HUES48 (cell line): Measurements from ENCODE around the gene ALKBH8.
A peak's percentile ranks its signal among the peaks of the same experiment; 100 is the strongest.
"Not testable (repeated sequence)": the region's sequence is repeated elsewhere in the genome, so short reads cannot be mapped to it uniquely, and the experiment has no call there.

Source experiments
- H3K27ac ChIP-seq: one replicate; pipeline ENCODE4 v1.7.0; 2013; ENCODE audit warnings: low read depth, low read length, inconsistent platforms
- H3K27me3 ChIP-seq: 2 replicates; pipeline ENCODE4 v1.6.1; 2013; ENCODE audit warnings: mild to moderate bottlenecking, low read length; ENCODE audit not compliant: control insufficient read depth, insufficient read depth
- H3K36me3 ChIP-seq: 2 replicates; pipeline ENCODE4 v1.6.1; 2013; ENCODE audit warnings: low read length; ENCODE audit not compliant: control insufficient read depth, insufficient read depth
- H3K4me1 ChIP-seq: 2 replicates; pipeline ENCODE4 v1.6.1; 2013; ENCODE audit warnings: mild to moderate bottlenecking, low read length; ENCODE audit not compliant: control insufficient read depth, insufficient read depth
- H3K4me3 ChIP-seq: 2 replicates; pipeline ENCODE4 v1.5.1; 2013; ENCODE audit warnings: mild to moderate bottlenecking, low read depth, low read length
- H3K9ac ChIP-seq: 2 replicates; pipeline ENCODE4 v1.6.1; 2013; ENCODE audit warnings: mild to moderate bottlenecking, low read depth, low read length, moderate library complexity
- H3K9me3 ChIP-seq: 2 replicates; pipeline ENCODE4 v1.6.1; 2013; ENCODE audit warnings: low read length; ENCODE audit not compliant: control insufficient read depth, insufficient read depth

ALKBH8 gene

DNA sequence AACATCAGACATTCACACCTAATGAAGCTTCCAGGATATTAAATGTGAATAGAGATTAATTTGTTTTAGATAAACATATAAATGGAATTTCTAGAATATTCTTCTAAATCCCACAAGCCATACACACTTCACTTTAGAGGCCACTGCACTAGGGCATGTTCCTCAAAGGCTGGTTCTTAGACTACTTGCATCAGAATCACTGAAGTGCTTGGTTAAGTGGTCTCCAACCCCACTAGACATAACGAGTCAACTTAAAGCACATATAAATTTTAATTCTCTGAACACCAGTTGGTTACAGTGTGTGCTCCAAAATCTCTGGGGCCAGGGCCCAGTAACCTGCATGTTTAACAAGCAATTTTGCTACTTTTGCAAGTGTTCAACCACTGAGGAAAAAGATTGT is 7.9 kb upstream of the ALKBH8 start:
- Histone ChIP-seq H3K9ac (no peak overlapping the region), H3K4me3 (no peak overlapping the region), H3K4me1 (0 out of 2 replicates have a peak, but pooled peaks cover 8% of the 10 kb centered on the region)

GRCh38 chr11:107570015-107570414 is 4.5 kb upstream of the ALKBH8 start:
- Histone ChIP-seq H3K9ac (no peak overlapping the region), H3K9me3 (no peaks in the 10 kb centered on the region), H3K36me3 (no peaks in the 10 kb centered on the region), H3K4me3 (no peak overlapping the region), H3K27me3 (no peaks in the 10 kb centered on the region), H3K4me1 (peaks cover 12% of the 10 kb centered on the region; the same call in 1 of the 2 replicates), H3K27ac (no peak overlapping the region)

More for the DNA sequence above, 7.9 kb upstream of the ALKBH8 start:
- no peaks in the 10 kb centered on the region for H3K9me3 ChIP-seq
- no peaks in the 10 kb centered on the region for H3K27me3 ChIP-seq
- no peak overlapping the region for H3K27ac ChIP-seq
- H3K36me3 ChIP-seq: no peaks in the 10 kb centered on the region

DNA sequence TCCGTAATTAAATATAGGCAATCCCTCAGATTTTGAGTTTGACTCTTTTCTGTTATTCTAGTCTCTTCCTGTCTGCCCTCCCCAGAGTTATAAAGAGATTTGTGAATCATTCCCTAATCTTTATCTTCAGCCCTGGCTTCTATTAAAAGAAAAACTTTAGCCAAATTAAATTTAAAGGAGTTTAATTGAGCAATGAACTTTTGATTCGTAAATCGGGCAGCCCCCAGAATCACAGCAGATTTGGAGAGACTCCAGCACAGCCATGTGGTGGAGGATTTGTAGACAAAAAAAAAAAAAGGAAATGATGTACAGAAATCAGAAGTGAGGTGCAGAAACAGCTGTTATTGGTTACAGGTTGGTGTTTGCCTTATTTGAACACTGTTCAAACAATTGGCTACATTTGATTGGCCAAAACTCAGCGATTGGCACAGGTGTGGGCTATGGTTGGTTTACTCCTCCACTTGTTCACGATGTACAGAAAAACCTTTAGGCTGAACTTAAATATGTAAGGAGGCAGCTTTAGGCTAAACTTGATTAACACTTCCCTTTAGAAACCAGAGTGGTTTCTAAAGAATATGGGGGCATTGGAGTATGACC is 2.3 kb upstream of the ALKBH8 start:
- Histone ChIP-seq H3K4me3 (no peak overlapping the region), H3K9me3 (no peaks in the 10 kb centered on the region), H3K4me1 (peaks cover 16% of the 10 kb centered on the region; the same call in 1 of the 2 replicates), H3K27me3 (no peaks in the 10 kb centered on the region), H3K27ac (no peak overlapping the region), H3K36me3 (no peaks in the 10 kb centered on the region), H3K9ac (no peak overlapping the region)

- H3K27ac ChIP-seq: no peak overlapping the region
- H3K27me3 ChIP-seq: no peaks in the 10 kb centered on the region
- H3K36me3 ChIP-seq: no peaks in the 10 kb centered on the region
- no peak overlapping the region for H3K9ac ChIP-seq
- no peaks in the 10 kb centered on the region for H3K9me3 ChIP-seq
- H3K4me3 ChIP-seq: peak overlapping the region; percentile 97; the same call in 1 of the 2 replicates
- H3K4me1 ChIP-seq: peaks cover 16% of the 10 kb centered on the region; the same call in 1 of the 2 replicates
These were observed 1.0 kb upstream of the ALKBH8 start for GRCh38 chr11:107566569-107566968.

DNA sequence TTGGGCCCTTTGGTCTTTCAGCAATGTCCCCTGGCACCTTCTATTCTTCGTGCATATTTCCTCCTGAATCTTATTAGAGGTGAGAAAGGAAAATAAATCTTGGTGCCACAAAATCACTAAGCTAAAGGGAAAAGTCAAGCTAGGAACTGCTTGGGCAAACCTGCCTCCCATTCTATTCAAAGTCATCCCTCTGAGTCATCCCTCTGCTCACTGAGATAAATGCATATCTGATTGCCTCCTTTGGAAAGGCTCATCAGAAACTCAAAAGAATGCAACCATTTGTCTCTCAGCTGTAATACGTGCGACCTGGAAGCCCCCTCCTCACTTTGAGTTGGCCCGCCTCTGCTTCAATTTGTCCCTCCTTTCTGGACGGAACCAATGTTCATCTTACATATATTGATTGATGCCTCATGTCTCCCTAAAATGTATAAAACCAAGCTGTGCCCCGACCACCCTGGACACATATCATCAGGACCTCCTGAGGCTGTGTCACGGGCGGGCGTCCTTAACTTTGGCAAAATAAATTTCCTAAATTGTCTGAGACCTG is 493 bp upstream of the ALKBH8 start:
- not testable (repeated sequence) for H3K9me3 ChIP-seq, H3K36me3 ChIP-seq, H3K27me3 ChIP-seq
- peak overlapping the region; percentile 87 for H3K9ac ChIP-seq
- H3K4me1 ChIP-seq: peaks cover 16% of the 10 kb centered on the region; the same call in 1 of the 2 replicates
- peak overlapping the region; percentile 97 for H3K4me3 ChIP-seq
- peak overlapping the region; percentile 87 for H3K27ac ChIP-seq

GRCh38 chr11:107564877-107565218 is 687 bp downstream of the ALKBH8 start:
- peak overlapping the region; percentile 97 for H3K4me3 ChIP-seq
- no peaks in the 10 kb centered on the region for H3K27me3 ChIP-seq
- no peaks in the 10 kb centered on the region for H3K9me3 ChIP-seq
- H3K9ac ChIP-seq: peak overlapping the region; percentile 87
- H3K36me3 ChIP-seq: peaks cover 8% of the 10 kb centered on the region
- H3K27ac ChIP-seq: no peak overlapping the region
- H3K4me1 ChIP-seq: peaks cover 11% of the 10 kb centered on the region; the same call in 1 of the 2 replicates

GRCh38 chr11:107563702-107564101 is 1.8 kb downstream of the ALKBH8 start:
- no peaks in the 10 kb centered on the region for H3K27me3 ChIP-seq
- H3K27ac ChIP-seq: no peak overlapping the region
- H3K9ac ChIP-seq: no peak overlapping the region
- H3K4me1 ChIP-seq: peaks cover 8% of the 10 kb centered on the region; the same call in 1 of the 2 replicates
- peaks cover 12% of the 10 kb centered on the region for H3K36me3 ChIP-seq
- no peaks in the 10 kb centered on the region for H3K9me3 ChIP-seq
- H3K4me3 ChIP-seq: peak overlapping the region; percentile 18; the same call in 1 of the 2 replicates

DNA sequence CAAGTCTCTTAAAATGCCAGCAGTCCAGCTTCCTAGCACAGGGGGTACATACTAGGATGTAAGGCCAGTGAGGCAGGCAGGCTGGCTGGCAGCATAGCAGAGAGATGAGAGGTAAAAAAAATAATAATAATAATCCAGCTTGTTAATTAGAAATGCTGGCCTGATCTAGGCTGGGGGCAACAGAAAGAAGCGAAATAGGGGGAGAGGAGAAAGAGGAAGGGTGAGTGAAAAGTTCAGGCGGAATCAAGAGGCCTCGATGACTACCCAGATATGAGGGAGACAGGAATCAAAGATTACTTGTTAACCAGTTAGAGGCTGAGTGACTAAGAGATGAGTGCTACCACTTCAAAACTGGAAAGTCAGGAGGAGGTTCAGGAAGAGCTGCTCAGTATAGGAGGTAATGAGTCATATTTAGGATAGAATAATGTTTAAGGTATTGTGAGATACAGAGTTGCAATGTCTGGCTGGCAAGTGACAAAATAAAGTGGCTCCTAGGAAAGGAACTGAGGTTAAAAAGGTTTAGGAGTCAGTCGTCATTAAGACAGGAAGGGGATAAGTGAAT is 2.8 kb downstream of the ALKBH8 start:
- no peaks in the 10 kb centered on the region for H3K9me3 ChIP-seq

GRCh38 chr11:107561688-107562087 is 3.8 kb downstream of the ALKBH8 start:
- no peaks in the 10 kb centered on the region for H3K9me3 ChIP-seq
- no peaks in the 10 kb centered on the region for H3K27me3 ChIP-seq
- peaks cover 8% of the 10 kb centered on the region; the same call in 1 of the 2 replicates for H3K4me1 ChIP-seq
- no peak overlapping the region for H3K4me3 ChIP-seq
- H3K9ac ChIP-seq: no peak overlapping the region
- no peak overlapping the region for H3K27ac ChIP-seq
- peaks cover 13% of the 10 kb centered on the region for H3K36me3 ChIP-seq

More for the DNA sequence above, 2.8 kb downstream of the ALKBH8 start:
- Histone ChIP-seq H3K27ac (no peak overlapping the region), H3K4me1 (peaks cover 8% of the 10 kb centered on the region; the same call in 1 of the 2 replicates), H3K4me3 (no peak overlapping the region), H3K36me3 (peaks cover 13% of the 10 kb centered on the region), H3K9ac (no peak overlapping the region), H3K27me3 (no peaks in the 10 kb centered on the region)

- H3K4me3 ChIP-seq: no peak overlapping the region
- no peak overlapping the region for H3K27ac ChIP-seq
- no peaks in the 10 kb centered on the region for H3K4me1 ChIP-seq
- H3K36me3 ChIP-seq: peaks cover 61% of the 10 kb centered on the region
- no peaks in the 10 kb centered on the region for H3K9me3 ChIP-seq
- no peak overlapping the region for H3K9ac ChIP-seq
- no peaks in the 10 kb centered on the region for H3K27me3 ChIP-seq
These were observed 15.2 kb downstream of the ALKBH8 start for GRCh38 chr11:107550304-107550703.

DNA sequence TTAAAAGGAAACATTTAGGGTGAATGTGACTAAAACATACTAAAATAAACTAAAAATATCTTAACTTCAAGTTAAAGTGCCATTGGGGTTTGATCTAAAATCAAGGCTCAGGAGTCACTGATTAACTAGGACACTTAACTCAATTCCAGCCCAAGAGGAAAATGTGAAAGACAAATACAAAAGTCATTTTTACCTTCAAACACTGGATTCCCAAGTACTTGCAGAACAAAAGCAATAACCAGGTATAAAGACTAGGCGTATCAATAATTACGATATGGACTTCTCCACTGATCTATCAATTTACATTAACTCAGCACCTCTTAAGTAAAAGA is 15.6 kb downstream of the ALKBH8 start:
- no peak overlapping the region for H3K4me3 ChIP-seq
- H3K27ac ChIP-seq: no peak overlapping the region
- no peak overlapping the region for H3K9ac ChIP-seq
- no peaks in the 10 kb centered on the region for H3K4me1 ChIP-seq
- peaks cover 61% of the 10 kb centered on the region for H3K36me3 ChIP-seq
- H3K9me3 ChIP-seq: no peaks in the 10 kb centered on the region
- H3K27me3 ChIP-seq: no peaks in the 10 kb centered on the region
